K562 (cell line): ENCODE results near the gene MSL2. TPM values are rescaled to one million over a fixed set of nuclear protein-coding genes. Genes with fewer than 3 reads are reported as not detected.

ENCODE experiments used
- CBFA2T3 ChIP-seq: fragments of 450-650 bp; IDR thresholded peaks from 2 replicates; pipeline ENCODE4 v1.6.1; 2017
- CCAR2 ChIP-seq: fragments of 200-400 bp; formaldehyde crosslinking; IDR thresholded peaks from 2 replicates; pipeline ENCODE4 v1.6.1; 2017; ENCODE audit warnings: mild to moderate bottlenecking, low read depth, low read length
- CREM ChIP-seq: IDR thresholded peaks from 2 replicates; pipeline ENCODE4 v1.6.1; 2014; ENCODE audit warnings: antibody characterized with exemption, low read depth
- EWSR1 ChIP-seq: fragments of 450-650 bp; IDR thresholded peaks from 2 replicates; pipeline ENCODE4 v1.6.1; 2018; ENCODE audit warnings: borderline replicate concordance, mild to moderate bottlenecking, low read depth, moderate library complexity; ENCODE audit not compliant: partially characterized antibody
- GATA2 ChIP-seq: sonication (generic); formaldehyde crosslinking; IDR thresholded peaks from 2 replicates; pipeline ENCODE4 v1.4.0; 2020; ENCODE audit warnings: mild to moderate bottlenecking, missing genetic modification reagents
- GTF2F1 ChIP-seq: IDR thresholded peaks from 2 replicates; pipeline ENCODE4 v1.6.1; 2011; ENCODE audit warnings: low read depth, low read length, improper control_type of control experiment
- JUND ChIP-seq, 2 experiments: IDR thresholded peaks; 2 replicates in 1 of 2; 3 replicates in 1 of 2; pipeline ENCODE4 v1.6.1; 2011; ENCODE audit warnings: borderline replicate concordance in 2 of 2, low read depth in 2 of 2, low read length in 2 of 2, improper control_type of control experiment in 1 of 2, missing biosample characterization in 1 of 2, missing genetic modification characterization in 1 of 2, missing genetic modification reagents in 1 of 2
- KAT2B ChIP-seq: IDR thresholded peaks from one replicate; pipeline ENCODE4 v1.6.1; 2012; ENCODE audit warnings: low read depth, mild to moderate bottlenecking, control low read depth, inconsistent platforms, low read length, moderate library complexity
- MAFF ChIP-seq: IDR thresholded peaks from 2 replicates; pipeline ENCODE4 v1.6.1; 2012; ENCODE audit warnings: low read length, improper control_type of control experiment
- MAZ ChIP-seq, 2 experiments: fragments of 450-650 bp in 1 of 2; sonication (generic) in 1 of 2; formaldehyde crosslinking; IDR thresholded peaks in 1 of 2; conservative IDR thresholded peaks in 1 of 2; 2 replicates each; pipeline versions ENCODE4 v1.4.0 to v1.5.0; 2020; ENCODE audit warnings: mild to moderate bottlenecking in 1 of 2, missing genetic modification reagents in 1 of 2
- MYC ChIP-seq, 2 experiments: fragments of 250-450 bp in 1 of 2; sonication (Bioruptor Pico) in 1 of 2; IDR thresholded peaks; 2 replicates each; pipeline versions ENCODE4 v1.5.1 to v1.6.1; 2012 to 2021; ENCODE audit warnings: low read depth in 2 of 2, borderline replicate concordance in 1 of 2, improper control_type of control experiment in 1 of 2, low read length in 1 of 2, mild to moderate bottlenecking in 1 of 2, moderate library complexity in 1 of 2
- NR4A1 ChIP-seq, 2 experiments: fragments of 250-450 bp in 1 of 2; fragments of 450-650 bp in 1 of 2; sonication (Bioruptor Pico) in 1 of 2; IDR thresholded peaks; 2 replicates each; pipeline versions ENCODE4 v1.4.0 to v1.6.1; 2016 to 2020; ENCODE audit warnings: mild to moderate bottlenecking in 2 of 2, missing compliant biosample characterization in 1 of 2, missing genetic modification characterization in 1 of 2, moderate library complexity in 1 of 2
- RBFOX2 ChIP-seq: fragments of 200-400 bp; formaldehyde crosslinking; IDR thresholded peaks from 2 replicates; pipeline ENCODE4 v1.6.1; 2017; ENCODE audit warnings: low read depth, mild to moderate bottlenecking, low read length, moderate library complexity
- SMARCE1 ChIP-seq: fragments of 450-650 bp; IDR thresholded peaks from 2 replicates; pipeline ENCODE4 v1.7.1; 2016; ENCODE audit warnings: mild to moderate bottlenecking
- TBL1XR1 ChIP-seq, 2 experiments: IDR thresholded peaks; 2 replicates each; pipeline ENCODE4 v1.6.1; 2012; ENCODE audit warnings: improper control_type of control experiment in 2 of 2, low read length in 2 of 2, mild to moderate bottlenecking in 1 of 2
- ZEB2 ChIP-seq: fragments of 450-650 bp; IDR thresholded peaks from 2 replicates; pipeline ENCODE4 v1.6.1; 2016
- ZNF134 ChIP-seq: fragments of 250-450 bp; sonication (Bioruptor Pico); conservative IDR thresholded peaks from 2 replicates; pipeline ENCODE4 v1.4.0; 2020
- ZNF165 ChIP-seq: fragments of 250-450 bp; sonication (Bioruptor Pico); IDR thresholded peaks from 2 replicates; pipeline ENCODE4 v1.4.0; 2020; ENCODE audit warnings: borderline replicate concordance
- ZNF23 ChIP-seq: fragments of 250-450 bp; sonication (Bioruptor Pico); IDR thresholded peaks from 2 replicates; pipeline ENCODE4 v1.4.0; 2020; ENCODE audit warnings: mild to moderate bottlenecking
- polyA plus RNA-seq, 8 experiments: library from polyadenylated mRNA; depleted of rRNA in 4 of 8; stranded (reverse) in 5 of 8; unstranded in 3 of 8; fragments of >200 nt; fragmentation: Nextera tagmentation in 2 of 8; fragmentation: Illumina TruSeq in 1 of 8; extraction: Ambion mirVana in 2 of 8; extraction: Trizol in 1 of 8; gene quantifications; 2 replicates each; pipeline versions ENCODE4 v1.2.1 to v1.2.3, GENCODE V29; 2011 to 2014; ENCODE audit warnings: inconsistent platforms in 1 of 8, missing spikeins in 1 of 8
- total RNA-seq, 7 experiments: library from RNA; depleted of rRNA in 6 of 7; stranded (reverse); fragments of >200 nt in 6 of 7; fragmentation: Illumina TruSeq in 2 of 7; extraction: Trizol in 2 of 7; gene quantifications; 2 replicates each; pipeline versions ENCODE4 v1.2.1 to v1.2.3, GENCODE V29; 2011 to 2021; ENCODE audit warnings: low replicate concordance in 1 of 7
- TF ChIP-seq, protein P1 (sequence below): fragments of 450-650 bp; IDR thresholded peaks from 2 replicates; pipeline ENCODE4 v1.6.1; 2018; ENCODE audit not compliant: partially characterized antibody
- TF ChIP-seq, protein P2 (sequence below), 3 experiments: fragments of 200-800 bp in 1 of 3; sonication (Bioruptor generic) in 1 of 3; sonication (generic) in 1 of 3; formaldehyde crosslinking in 1 of 3; IDR thresholded peaks; 2 replicates each; pipeline versions ENCODE4 v1.6.1 to v1.8.0; 2016 to 2022; ENCODE audit warnings: mild to moderate bottlenecking in 2 of 3, missing compliant biosample characterization in 2 of 3, missing genetic modification characterization in 2 of 3, missing genetic modification reagents in 1 of 3
- TF ChIP-seq, protein P3 (sequence below): fragments of 250-450 bp; sonication (Bioruptor Pico); IDR thresholded peaks from 2 replicates; pipeline ENCODE4 v1.8.0; 2021; ENCODE audit warnings: moderate library complexity, mild to moderate bottlenecking, inconsistent platforms

Gene MSL2
- total and polyA plus RNA-seq, 9 of the 15 experiments (the other 6 are each of a cell fraction or from before 2014, with no cell fraction given), result 1.9 to 19.9 (median 9.1) TPM

DNA sequence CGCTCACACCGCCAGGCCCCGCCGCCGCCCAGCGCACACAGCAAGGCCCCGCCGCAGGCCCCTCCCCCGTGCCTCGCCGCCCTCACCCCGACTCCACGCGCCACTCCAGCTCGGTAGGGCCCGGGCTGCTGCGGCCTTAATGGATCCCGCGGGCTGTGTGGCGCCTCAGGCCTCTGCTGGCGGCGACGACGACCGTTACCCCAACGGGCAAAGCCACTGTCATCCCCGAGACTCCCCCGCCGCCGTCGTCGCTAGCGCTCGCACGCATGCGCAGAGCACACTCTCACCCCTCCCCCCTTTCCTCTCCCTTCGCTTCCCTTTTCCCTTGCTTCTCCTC, at the start of gene MSL2 (continued):
- TF ChIP-seq NR4A1 (CRISPR knock-in tag; IDR thresholded peaks at IDR 0.05) (no peak), NR4A1 (tag; IDR thresholded peaks at IDR 0.05) (no peak; the same call in 1 of the 2 replicates), ZNF165 (CRISPR knock-in tag) (no peak), GATA2 (CRISPR knock-in tag) (no peak), MYC (IDR thresholded peaks at IDR 0.05; ENCODE audit: low read depth, low read length) (no peak), MYC (CRISPR knock-in tag; IDR thresholded peaks at IDR 0.05; ENCODE audit: borderline replicate concordance, low read depth) (no peak), ZNF134 (no peak), MAFF (no peak), GTF2F1 (no peak), EWSR1 (no peak), MAZ (CRISPR knock-in tag; conservative IDR thresholded peaks at IDR 0.05 in 1 of 2, IDR thresholded peaks at IDR 0.05 in 1 of 2) (peak; percentile 8 to 52; a peak in 2 of 4 replicates), CREM (peak; percentile 72), TBL1XR1 (IDR thresholded peaks at IDR 0.05; ENCODE audit: low read length in 2 of 2) (no peak), ZEB2 (no peak), KAT2B (no peak), JUND (IDR thresholded peaks at IDR 0.05; ENCODE audit: borderline replicate concordance, low read depth, low read length) (no peak), JUND (tag; IDR thresholded peaks at IDR 0.05; ENCODE audit: borderline replicate concordance, low read depth, low read length) (no peak), ZNF23 (CRISPR knock-in tag) (no peak), CBFA2T3 (0 out of 2 replicates have a peak, but pooled peaks have one; percentile 13), RBFOX2 (no peak), CCAR2 (no peak), SMARCE1 (no peak)
- TF ChIP-seq, protein P1, sequence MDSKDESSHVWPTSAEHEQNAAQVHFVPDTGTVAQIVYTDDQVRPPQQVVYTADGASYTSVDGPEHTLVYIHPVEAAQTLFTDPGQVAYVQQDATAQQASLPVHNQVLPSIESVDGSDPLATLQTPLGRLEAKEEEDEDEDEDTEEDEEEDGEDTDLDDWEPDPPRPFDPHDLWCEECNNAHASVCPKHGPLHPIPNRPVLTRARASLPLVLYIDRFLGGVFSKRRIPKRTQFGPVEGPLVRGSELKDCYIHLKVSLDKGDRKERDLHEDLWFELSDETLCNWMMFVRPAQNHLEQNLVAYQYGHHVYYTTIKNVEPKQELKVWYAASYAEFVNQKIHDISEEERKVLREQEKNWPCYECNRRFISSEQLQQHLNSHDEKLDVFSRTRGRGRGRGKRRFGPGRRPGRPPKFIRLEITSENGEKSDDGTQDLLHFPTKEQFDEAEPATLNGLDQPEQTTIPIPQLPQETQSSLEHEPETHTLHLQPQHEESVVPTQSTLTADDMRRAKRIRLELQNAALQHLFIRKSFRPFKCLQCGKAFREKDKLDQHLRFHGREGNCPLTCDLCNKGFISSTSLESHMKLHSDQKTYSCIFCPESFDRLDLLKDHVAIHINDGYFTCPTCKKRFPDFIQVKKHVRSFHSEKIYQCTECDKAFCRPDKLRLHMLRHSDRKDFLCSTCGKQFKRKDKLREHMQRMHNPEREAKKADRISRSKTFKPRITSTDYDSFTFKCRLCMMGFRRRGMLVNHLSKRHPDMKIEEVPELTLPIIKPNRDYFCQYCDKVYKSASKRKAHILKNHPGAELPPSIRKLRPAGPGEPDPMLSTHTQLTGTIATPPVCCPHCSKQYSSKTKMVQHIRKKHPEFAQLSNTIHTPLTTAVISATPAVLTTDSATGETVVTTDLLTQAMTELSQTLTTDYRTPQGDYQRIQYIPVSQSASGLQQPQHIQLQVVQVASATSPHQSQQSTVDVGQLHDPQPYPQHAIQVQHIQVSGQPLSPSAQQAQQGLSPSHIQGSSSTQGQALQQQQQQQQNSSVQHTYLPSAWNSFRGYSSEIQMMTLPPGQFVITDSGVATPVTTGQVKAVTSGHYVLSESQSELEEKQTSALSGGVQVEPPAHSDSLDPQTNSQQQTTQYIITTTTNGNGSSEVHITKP, result peak; percentile 40
- TF ChIP-seq, protein P2, sequence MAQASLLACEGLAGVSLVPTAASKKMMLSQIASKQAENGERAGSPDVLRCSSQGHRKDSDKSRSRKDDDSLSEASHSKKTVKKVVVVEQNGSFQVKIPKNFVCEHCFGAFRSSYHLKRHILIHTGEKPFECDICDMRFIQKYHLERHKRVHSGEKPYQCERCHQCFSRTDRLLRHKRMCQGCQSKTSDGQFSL (CRISPR knock-in tag; IDR thresholded peaks at IDR 0.05), result 0 out of 2 replicates have a peak, but pooled peaks have one; percentile 4
- TF ChIP-seq, protein P2 (tag; IDR thresholded peaks at IDR 0.05), result no peak
- TF ChIP-seq, protein P3, sequence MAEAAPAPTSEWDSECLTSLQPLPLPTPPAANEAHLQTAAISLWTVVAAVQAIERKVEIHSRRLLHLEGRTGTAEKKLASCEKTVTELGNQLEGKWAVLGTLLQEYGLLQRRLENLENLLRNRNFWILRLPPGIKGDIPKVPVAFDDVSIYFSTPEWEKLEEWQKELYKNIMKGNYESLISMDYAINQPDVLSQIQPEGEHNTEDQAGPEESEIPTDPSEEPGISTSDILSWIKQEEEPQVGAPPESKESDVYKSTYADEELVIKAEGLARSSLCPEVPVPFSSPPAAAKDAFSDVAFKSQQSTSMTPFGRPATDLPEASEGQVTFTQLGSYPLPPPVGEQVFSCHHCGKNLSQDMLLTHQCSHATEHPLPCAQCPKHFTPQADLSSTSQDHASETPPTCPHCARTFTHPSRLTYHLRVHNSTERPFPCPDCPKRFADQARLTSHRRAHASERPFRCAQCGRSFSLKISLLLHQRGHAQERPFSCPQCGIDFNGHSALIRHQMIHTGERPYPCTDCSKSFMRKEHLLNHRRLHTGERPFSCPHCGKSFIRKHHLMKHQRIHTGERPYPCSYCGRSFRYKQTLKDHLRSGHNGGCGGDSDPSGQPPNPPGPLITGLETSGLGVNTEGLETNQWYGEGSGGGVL (CRISPR knock-in tag), result no peak
